GM19043 (cell line): ENCODE measurements around the gene FAM153A.
"Not testable (repeated sequence)": the region's sequence is repeated elsewhere in the genome, so short reads cannot be mapped to it uniquely, and the experiment has no call there.

ENCODE experiments used
- ATAC-seq: cut with Tn5 transposase; IDR thresholded peaks from one replicate; pipeline ENCODE4 v1.9.1; 2021; ENCODE audit warnings: low read depth; ENCODE audit not compliant: unreplicated experiment

FAM153A gene

GRCh38 chr5:177782792-177783633 is at the start of gene FAM153A:
Gene FAM153A (minus strand): TSS chr5:177782899.
- ATAC-seq = not testable (repeated sequence)

- not testable (repeated sequence) for ATAC-seq
These were observed 49.6 kb upstream of the FAM153A start for GRCh38 chr5:177832287-177832686.

- ATAC-seq = not testable (repeated sequence)
These were observed 43.4 kb upstream of the FAM153A start for GRCh38 chr5:177826073-177826472.

GRCh38 chr5:177824776-177825175 is 42.1 kb upstream of the FAM153A start:
- not testable (repeated sequence) for ATAC-seq

GRCh38 chr5:177822489-177822888 is 39.8 kb upstream of the FAM153A start:
- ATAC-seq = not testable (repeated sequence)

- not testable (repeated sequence) for ATAC-seq
These were observed 37.0 kb upstream of the FAM153A start for GRCh38 chr5:177819664-177820063.

- ATAC-seq = not testable (repeated sequence)
These were observed 30.2 kb upstream of the FAM153A start for GRCh38 chr5:177812814-177813425.

GRCh38 chr5:177812160-177812743 is 29.6 kb upstream of the FAM153A start:
- ATAC-seq = not testable (repeated sequence)

- ATAC-seq = not testable (repeated sequence)
These were observed 26.7 kb upstream of the FAM153A start for GRCh38 chr5:177809209-177809913.

GRCh38 chr5:177808420-177808819 is 25.7 kb upstream of the FAM153A start:
- not testable (repeated sequence) for ATAC-seq

GRCh38 chr5:177807265-177807664 is 24.6 kb upstream of the FAM153A start:
- ATAC-seq = not testable (repeated sequence)

- ATAC-seq = not testable (repeated sequence)
These were observed 18.7 kb upstream of the FAM153A start for GRCh38 chr5:177801427-177801826.

GRCh38 chr5:177798237-177798840 is 15.6 kb upstream of the FAM153A start:
- not testable (repeated sequence) for ATAC-seq

GRCh38 chr5:177793272-177793671 is 10.6 kb upstream of the FAM153A start:
- not testable (repeated sequence) for ATAC-seq

- not testable (repeated sequence) for ATAC-seq
These were observed 8.9 kb upstream of the FAM153A start for GRCh38 chr5:177791649-177792048.

- ATAC-seq = not testable (repeated sequence)
These were observed 530 bp downstream of the FAM153A start for GRCh38 chr5:177782169-177782568.

GRCh38 chr5:177771206-177771605 is 11.5 kb downstream of the FAM153A start:
- ATAC-seq = not testable (repeated sequence)

GRCh38 chr5:177770646-177771045 is 12.1 kb downstream of the FAM153A start:
- ATAC-seq = not testable (repeated sequence)

GRCh38 chr5:177763737-177764508 is 18.8 kb downstream of the FAM153A start:
- not testable (repeated sequence) for ATAC-seq
